GM19463 (cell line): ENCODE results near the gene SYT8.
"Not testable (repeated sequence)": the region's sequence is repeated elsewhere in the genome, so short reads cannot be mapped to it uniquely, and the experiment has no call there.

Source experiments
- ATAC-seq: cut with Tn5 transposase; IDR thresholded peaks from one replicate; pipeline ENCODE4 v1.9.1; 2021; ENCODE audit warnings: mild to moderate bottlenecking, moderate library complexity; ENCODE audit not compliant: unreplicated experiment

The SYT8 gene

GRCh38 chr11:1871531-1871930 lies 36.7 kb downstream of the SYT8 start:
- ATAC-seq = no peak

GRCh38 chr11:1872267-1872985 lies 37.6 kb downstream of the SYT8 start:
- no peak for ATAC-seq

- ATAC-seq = no peak
Measured at GRCh38 chr11:1873048-1873812, 38.4 kb downstream of the SYT8 start.

GRCh38 chr11:1873813-1874150 lies 39.0 kb downstream of the SYT8 start:
- ATAC-seq = not testable (repeated sequence)

- ATAC-seq = not testable (repeated sequence)
Measured at GRCh38 chr11:1874441-1875092, 39.8 kb downstream of the SYT8 start.

GRCh38 chr11:1875093-1875850 lies 40.5 kb downstream of the SYT8 start:
- no peak for ATAC-seq

- not testable (repeated sequence) for ATAC-seq
Measured at GRCh38 chr11:1875851-1876301, 41.1 kb downstream of the SYT8 start.

GRCh38 chr11:1876361-1877063 lies 41.7 kb downstream of the SYT8 start:
- no peak for ATAC-seq

- no peak for ATAC-seq
Measured at GRCh38 chr11:1877211-1878136, 42.7 kb downstream of the SYT8 start.

- no peak for ATAC-seq
Measured at GRCh38 chr11:1878137-1879031, 43.6 kb downstream of the SYT8 start.

- no peak for ATAC-seq
Measured at GRCh38 chr11:1879342-1879940, 44.7 kb downstream of the SYT8 start.

- ATAC-seq = no peak
Measured at GRCh38 chr11:1879941-1880720, 45.3 kb downstream of the SYT8 start.

GRCh38 chr11:1880746-1881441 lies 46.1 kb downstream of the SYT8 start:
- ATAC-seq = no peak

- no peak for ATAC-seq
Measured at GRCh38 chr11:1881442-1882264, 46.9 kb downstream of the SYT8 start.

- no peak for ATAC-seq
Measured at GRCh38 chr11:1882265-1883238, 47.8 kb downstream of the SYT8 start.
